HG03025 (cell line): Measurements from ENCODE around the gene TYW1B.
"Not testable (repeated sequence)": the region's sequence is repeated elsewhere in the genome, so short reads cannot be mapped to it uniquely, and the experiment has no call there.

ENCODE experiments used
- ATAC-seq: cut with Tn5 transposase; IDR thresholded peaks from one replicate; pipeline ENCODE4 v1.9.1; 2021; ENCODE audit warnings: mild to moderate bottlenecking, moderate library complexity; ENCODE audit not compliant: unreplicated experiment, low FRiP score

Gene TYW1B

DNA sequence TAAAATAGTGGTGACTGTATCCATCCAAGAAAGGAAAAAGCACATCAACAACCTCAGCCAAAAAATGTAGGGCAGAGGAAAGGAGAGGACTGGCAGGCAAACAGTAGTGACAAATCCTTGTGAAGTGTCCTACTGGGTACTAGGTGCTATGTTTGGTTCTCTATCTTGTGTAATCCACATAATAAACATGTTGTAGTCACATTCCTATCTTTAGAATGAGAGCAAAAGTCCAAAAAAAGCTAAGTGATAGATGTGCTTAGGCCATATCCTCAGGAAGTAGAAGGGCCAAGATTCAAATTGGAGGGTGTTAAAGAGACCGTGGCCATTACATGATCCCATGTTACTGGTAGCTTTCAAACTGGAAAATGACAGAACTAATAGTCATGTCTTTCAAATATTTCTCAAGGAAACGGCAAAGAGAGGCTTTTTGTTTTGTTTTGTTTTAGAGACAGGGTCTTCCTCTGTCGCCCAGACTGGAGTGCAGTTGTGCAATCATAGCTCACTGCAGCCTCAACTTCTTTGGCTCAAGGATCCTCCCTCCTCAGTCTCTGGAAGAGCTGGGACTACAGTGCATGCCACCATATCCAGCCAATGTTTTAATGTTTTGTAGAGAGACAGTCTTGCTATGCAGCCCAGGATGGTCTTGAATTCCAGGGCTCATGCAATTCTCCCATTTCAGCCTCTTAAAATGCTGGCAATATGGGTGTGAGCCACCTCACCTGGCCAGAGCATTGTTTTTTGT lies 244.2 kb downstream of the TYW1B start:
- ATAC-seq: not testable (repeated sequence)

DNA sequence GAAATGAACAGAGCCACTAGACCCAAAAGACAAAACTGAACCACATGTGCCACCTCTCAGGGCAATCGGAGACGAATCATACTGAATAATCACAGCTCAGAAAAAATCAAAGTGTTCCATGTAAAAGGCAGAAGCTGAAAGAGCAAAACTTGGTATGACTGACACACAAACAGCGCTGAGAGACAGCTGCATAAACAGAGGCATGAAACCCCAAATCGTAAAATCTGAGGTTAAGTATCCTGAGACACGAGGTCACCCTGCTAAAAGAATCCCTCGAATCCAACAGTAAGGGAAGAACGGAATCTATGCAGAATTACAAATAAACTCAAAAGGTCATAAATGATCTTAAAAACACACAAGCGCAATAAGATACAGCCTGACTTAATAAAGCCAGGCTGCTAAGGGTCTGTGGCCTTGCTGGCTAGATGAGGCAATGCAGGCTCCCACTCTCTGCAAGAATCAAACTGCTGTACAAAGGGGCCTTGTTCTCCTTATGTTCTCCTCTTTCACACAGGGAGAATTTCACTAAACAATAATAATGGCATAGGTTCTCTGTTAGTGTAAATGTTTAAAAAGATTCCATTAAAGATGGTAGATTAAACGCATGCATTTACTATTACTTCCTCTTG lies 247.7 kb downstream of the TYW1B start:
- ATAC-seq: not testable (repeated sequence)

DNA sequence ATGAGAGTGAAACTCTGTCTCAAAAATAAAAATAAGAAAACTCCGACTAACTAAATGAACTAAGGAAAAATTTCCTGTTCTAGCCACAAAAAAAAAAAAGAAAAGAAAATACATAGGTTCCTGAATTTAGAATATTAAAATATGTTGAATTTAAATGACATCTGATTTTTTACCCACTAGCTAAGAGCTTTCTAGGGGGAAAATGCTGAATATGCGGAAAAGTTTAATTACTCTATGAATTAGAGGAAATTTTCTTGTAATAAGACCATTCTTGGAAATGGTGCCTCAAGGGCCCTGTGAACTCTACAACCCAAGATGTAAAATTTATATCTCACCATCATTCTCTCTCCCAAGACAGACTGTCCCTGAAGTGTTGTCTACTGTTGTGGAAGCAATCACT lies 250.9 kb downstream of the TYW1B start:
- no peak for ATAC-seq

DNA sequence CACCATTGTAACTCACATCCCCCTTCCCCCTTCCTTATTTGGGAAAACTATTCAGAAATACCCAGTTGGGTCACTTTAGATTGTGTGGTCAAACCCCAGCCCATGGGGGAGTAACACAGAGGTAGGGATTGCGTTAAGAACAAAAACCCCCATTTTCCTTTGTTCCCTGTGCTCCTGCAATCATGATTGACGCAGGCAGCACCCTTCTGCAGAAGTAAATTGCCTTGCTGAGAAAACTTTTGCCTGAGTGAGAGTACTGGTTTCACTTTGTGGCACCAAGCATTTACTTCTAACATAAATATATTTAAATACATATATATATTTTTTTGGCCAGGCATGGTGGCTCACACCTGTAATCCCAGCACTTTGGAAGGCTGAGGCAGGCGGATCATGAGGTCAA lies 266.0 kb downstream of the TYW1B start:
- ATAC-seq: not testable (repeated sequence)

DNA sequence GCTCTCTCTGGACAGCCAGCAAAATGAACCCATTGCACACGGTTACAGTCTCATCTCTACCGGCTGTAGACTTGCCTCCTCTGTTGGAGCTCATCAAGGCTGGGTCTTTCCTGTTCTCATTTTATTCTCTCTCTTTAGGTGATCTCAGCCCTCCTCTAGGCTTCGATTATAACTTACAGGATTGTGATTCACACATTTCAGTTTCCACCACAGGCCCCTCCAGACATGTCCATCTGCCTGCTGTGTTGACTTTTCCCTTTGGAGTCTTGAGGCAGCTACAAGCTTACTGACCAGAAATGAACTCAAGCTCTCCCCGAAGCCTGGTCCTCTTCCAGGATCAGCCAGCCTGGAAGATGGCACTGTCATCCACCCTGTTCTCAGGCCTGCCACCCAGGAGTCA lies 268.5 kb downstream of the TYW1B start:
- not testable (repeated sequence) for ATAC-seq

DNA sequence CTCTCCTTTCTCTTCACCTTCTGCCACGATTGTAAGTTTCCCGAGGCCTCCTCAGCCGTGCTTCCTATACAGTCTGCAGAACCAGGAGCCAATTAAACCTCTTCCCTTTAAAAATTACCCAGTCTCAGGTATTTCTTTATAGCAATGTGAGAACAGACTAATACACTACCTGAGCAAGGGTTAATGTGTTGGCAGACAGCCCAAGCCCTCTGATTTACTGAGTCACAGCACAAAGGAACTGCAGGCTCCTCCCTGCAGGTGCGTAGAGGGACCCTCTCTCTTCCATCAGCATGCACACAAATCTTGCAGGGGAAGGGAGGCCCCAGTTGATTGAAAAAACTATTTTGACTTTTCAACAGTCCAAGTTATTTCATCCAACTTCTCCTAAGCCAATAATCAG lies 271.3 kb downstream of the TYW1B start:
- ATAC-seq: not testable (repeated sequence)

DNA sequence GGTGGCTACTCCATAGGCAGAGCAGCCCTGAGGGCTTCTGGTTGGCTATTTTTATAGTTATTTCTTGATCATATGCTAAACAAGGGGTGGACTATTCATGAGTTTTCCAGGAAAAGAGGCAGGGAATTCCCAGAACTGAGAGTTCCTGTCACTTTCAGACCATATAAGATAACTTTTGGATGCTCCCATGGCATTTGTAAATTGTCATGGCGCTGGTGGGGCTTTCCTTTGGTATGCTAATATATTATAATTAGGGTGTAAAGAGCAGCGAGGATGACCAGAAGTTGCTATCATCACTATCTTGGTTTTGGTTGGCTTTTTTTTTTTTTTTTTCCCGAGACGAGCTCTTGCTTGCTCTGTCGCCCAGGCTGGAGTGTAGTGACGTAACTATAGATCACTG lies 272.8 kb downstream of the TYW1B start:
- ATAC-seq: not testable (repeated sequence)

DNA sequence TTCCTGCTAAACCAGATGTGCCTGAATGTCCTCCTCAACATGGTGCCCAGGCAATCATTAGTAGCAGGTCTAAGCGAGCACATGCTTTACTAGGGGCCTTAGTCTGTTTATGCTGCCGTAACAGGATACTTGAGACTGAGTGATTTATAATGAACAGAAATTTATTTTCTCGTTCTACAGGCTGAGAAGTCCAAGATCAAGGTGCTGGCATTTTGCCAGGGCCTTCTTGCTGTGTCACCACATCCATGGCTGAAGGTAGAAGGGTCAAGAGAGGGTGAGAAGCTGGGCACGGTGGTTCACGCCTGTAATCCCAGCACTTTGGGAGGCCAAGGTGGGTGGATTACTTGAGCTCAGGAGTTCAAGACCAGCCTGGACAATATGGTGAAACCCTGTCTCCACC lies 273.6 kb downstream of the TYW1B start:
- ATAC-seq: not testable (repeated sequence)

DNA sequence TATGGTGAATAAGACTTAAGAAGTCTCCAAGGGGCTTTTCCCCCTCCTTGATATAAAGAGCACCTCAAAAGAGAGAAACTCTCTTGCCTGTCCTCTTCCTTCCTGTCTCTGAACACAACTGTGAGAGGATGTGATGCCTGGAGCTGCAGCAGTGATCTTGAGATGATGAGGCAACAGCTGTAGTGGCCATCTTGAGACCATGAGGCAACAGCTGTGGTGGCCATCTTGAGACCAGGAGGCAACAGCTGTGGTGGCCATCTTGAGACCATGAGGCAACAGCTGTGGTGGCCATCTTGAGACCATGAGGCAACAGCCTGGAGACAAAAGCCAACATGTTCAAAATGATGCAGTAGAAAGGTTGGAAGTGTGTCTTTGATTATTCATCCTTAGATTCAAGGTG lies 277.5 kb downstream of the TYW1B start:
- not testable (repeated sequence) for ATAC-seq

DNA sequence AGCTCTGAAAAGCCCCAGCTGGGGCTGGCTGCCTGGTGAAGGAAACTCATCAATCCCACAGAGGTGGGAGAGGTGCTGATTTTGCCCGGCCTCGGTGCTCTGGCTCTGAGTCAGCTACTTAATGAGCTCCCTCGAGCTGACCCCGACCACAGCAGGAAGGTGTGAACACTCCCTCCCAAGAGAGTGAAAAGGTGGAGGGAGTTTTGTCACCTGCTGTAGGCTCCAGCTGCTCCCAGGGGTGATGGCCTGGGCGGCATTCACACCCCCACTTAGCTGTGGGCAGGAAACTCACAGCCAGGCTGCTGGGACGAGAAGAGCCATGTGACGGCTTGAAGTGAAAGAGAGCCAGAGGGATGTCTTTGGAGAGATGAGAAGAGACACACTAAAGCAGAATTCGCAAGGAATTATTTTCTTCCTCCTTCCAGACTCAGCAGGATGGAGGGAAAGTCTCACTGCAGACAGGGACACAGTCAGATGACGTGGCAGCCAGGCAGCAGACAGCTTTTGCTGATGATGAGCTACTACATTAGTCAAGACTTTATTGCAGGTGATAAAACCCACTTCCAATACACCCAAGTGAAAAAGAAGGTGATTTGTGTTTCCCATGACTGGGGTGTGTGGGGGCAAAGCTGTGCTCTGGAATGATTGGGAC lies 281.3 kb downstream of the TYW1B start:
- not testable (repeated sequence) for ATAC-seq

DNA sequence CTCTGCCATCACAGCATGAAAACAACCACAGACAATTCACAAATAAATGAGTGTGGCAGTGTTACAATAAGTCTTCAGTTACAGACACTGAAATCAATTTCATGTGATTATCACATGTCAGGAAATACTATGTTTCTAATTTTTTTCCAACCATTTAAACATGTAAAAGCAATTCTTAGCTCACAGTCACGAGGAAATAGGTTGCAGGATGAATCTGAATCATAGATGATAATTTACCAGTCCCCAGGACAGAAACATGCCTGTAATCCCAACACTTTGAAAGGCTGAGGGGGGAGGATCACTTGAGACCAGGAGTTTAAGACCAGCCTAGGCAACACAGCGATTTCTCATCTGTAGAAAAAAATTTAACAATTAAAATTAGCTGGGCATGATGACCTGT lies 283.5 kb downstream of the TYW1B start:
- ATAC-seq: not testable (repeated sequence)

DNA sequence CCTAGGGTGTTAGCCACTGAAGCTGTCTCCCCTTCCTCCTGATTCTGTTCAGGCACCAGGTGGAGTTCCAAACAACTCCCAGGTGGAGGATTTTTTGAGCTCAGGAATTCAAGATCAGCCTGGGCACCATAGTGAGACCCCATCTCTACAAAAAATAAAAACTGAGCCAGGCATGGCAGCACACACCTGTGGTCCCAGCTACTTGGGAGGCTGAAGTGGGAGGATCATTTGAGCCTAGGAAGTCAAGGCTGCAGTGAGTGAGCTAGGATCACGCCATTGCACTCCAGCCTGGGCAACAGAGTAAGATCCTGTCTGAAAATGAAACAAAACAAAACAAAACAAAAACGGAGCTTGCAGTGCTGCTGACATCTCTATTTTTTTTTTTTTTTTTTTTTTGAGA lies 287.1 kb downstream of the TYW1B start:
- no peak for ATAC-seq

DNA sequence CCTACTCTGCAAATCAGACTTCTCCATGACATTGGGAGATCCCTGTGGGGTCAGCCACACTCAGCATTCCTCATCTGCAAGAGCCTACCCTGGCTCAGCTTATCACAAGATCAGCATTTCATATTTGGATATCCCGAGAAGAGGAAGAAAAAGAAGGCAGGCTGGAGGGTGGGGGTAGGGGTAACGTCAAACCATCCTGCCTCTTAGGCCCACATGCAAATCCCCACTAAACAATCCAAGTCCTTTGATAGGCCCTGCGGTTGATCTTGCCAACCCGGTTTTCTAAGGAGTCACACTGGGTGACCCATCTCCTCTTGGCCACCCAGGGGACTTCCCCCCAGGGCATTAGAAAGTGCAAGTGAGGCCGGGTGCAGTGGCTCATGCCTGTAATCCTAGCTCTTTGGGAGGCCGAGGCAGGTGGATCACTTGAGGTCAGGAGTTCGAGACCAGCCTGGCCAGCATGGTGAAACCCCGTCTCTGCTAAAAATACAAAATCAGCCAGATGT lies 287.8 kb downstream of the TYW1B start:
- ATAC-seq: no peak

DNA sequence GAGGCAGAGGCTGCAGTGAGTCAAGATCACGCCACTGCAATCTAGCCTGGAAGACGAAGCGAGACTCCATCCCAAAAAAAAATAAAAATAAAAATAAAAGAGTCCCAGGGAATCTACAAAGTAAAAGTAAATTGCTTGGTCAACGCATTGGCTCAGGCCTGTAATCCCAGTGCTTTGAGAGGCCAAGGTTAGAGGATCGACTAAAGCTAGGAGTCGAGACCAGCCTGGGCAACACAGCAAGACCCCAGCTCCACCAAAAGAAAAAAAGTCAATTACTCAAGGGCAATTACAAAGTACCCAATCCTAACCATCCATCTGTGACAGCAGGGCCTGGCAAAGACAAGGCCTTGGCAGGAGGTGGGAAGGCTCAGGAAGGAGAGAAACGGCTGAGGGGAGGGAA lies 288.3 kb downstream of the TYW1B start:
- ATAC-seq: no peak

DNA sequence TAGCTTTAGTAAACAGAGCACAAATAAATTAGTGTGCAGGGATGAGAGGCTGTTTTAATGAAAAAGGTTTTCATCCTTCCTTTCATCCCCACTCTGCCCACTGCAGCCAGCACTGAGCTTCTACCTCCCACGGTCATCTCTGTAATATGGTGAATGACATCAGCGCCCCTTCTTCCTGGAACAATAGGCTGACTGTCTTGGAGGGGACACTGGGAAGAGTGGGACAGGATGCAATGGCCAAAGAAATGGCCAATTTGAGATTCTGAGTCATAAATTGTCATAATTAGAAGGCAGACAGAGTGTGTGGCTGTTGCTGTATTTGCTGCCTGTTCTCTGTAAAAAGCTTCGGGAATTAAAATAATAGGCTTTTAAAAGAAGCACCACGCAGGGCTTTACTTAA lies 289.1 kb downstream of the TYW1B start:
- ATAC-seq: no peak

DNA sequence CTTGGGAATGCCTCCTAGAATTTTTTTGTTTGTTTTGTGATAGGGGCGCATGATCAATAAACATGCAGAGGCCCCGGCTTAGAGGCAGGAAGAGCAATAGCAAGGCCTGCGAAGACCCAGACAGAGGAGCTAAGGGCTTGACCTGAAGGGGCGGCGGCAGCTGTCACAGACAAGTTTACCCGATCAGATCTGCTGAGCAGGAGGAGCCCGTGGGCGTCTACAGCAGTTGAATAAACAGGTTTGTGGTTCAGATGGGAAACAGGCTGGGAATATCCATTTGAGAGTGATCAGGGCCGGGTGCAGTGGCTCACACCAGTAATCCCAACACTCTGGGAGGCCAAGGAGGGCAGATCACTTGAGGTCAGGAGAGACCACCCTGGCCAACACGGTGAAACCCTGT lies 289.9 kb downstream of the TYW1B start:
- no peak for ATAC-seq

DNA sequence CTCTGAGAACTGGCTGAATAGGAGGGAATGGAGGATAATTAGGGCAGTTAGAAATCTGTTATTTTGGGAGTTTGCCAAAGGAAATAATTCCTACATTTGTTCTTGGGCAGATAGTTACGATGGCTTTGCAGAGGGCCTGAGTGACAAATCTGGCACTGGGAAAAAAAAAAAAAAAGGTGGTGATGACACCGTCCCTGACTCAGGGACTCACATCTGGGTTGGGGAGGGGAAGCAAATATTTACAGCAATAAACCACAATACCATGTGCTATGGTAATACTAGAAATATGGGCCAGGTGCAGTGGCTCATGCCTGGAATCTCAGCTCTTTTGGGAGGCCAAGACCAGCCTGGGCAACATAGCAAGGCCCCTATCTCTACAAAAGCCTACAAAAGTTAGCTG lies 292.0 kb downstream of the TYW1B start:
- not testable (repeated sequence) for ATAC-seq

DNA sequence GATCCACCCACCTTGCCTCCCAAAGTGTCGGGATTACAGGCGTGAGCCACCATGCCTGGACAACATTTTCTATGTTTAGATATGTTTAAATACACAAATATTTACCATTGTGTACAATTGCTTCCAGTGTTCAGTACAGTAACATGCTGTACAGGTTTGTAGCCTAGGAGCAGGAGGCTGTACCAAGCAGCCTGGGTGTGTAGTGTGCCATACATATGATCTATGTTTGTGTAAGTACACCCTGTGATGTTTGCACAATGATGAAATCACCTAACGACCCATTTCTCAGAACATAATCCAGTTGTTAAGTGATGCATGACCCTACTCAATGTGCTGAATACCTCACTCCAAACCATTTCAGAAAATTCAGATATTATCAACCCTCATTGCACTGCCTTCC lies 297.0 kb downstream of the TYW1B start:
- not testable (repeated sequence) for ATAC-seq
